ENCODE data around the gene CKAP5. TPM values are rescaled to one million over a fixed set of nuclear protein-coding genes. Genes with fewer than 3 reads are reported as not detected.

The CKAP5 gene
- total RNA-seq, 1 donor from 2014 or later, result 151 TPM

DNA sequence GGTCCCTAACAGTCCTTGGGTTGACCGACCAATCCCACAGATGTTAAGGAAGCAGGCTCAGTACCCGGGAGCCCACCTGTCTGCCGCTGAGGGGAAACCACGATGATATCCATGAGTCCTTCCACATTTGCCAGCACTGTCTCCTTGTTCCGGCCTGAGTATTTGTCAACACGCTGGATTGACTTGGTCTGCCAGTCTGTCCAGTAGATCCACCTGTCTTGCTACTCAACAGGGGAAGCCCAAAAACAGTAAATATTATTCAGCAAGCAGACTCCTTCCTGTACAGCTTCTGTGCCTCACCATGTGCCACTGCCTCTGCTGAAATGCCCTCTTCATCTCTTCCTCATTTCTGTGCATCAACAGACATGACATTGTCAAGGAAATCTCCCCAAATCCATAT is 22.8 kb upstream of the CKAP5 start:
- Mint-ChIP-seq H3K4me3 (ENCODE audit: low read depth) (no peak overlapping the region), H3K9me3 (ENCODE audit: low read depth) (no peaks in the 10 kb centered on the region), H3K36me3 (ENCODE audit: insufficient read depth) (no peaks in the 10 kb centered on the region), H3K27ac (no peak overlapping the region), H3K27me3 (no peaks in the 10 kb centered on the region), H3K4me1 (ENCODE audit: low read depth) (no peaks in the 10 kb centered on the region)
- no peak for DNase-seq (ENCODE audit: low spot score, unreplicated experiment)
- TF ChIP-seq, protein P1, sequence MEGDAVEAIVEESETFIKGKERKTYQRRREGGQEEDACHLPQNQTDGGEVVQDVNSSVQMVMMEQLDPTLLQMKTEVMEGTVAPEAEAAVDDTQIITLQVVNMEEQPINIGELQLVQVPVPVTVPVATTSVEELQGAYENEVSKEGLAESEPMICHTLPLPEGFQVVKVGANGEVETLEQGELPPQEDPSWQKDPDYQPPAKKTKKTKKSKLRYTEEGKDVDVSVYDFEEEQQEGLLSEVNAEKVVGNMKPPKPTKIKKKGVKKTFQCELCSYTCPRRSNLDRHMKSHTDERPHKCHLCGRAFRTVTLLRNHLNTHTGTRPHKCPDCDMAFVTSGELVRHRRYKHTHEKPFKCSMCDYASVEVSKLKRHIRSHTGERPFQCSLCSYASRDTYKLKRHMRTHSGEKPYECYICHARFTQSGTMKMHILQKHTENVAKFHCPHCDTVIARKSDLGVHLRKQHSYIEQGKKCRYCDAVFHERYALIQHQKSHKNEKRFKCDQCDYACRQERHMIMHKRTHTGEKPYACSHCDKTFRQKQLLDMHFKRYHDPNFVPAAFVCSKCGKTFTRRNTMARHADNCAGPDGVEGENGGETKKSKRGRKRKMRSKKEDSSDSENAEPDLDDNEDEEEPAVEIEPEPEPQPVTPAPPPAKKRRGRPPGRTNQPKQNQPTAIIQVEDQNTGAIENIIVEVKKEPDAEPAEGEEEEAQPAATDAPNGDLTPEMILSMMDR (IDR thresholded peaks at IDR 0.05; ENCODE audit: unreplicated experiment), result no peak

DNA sequence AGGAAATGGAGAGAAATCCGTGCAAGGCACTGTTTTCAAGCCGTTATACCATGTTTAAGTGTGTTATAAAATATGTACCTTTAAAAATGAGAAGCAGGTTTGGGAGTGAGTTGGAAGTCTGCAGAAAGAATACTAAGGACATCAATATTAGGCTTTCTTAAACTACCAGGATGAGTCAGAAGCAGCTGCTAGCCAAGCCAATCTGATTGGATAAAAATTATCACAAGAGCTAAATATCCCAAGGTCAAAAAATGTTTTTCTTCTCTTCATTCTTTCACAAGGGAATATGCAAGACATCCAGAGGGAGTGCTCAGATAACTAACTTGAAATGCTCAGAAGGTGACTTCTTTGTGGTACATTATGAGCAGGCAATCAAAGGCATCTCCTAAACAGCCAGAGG is 19.3 kb upstream of the CKAP5 start:
- no peaks in the 10 kb centered on the region for H3K9me3 Mint-ChIP-seq (ENCODE audit: low read depth)
- H3K27me3 Mint-ChIP-seq, result no peaks in the 10 kb centered on the region
- H3K36me3 Mint-ChIP-seq (ENCODE audit: insufficient read depth), result peaks cover 2% of the 10 kb centered on the region
- H3K4me3 Mint-ChIP-seq (ENCODE audit: low read depth), result no peak overlapping the region
- no peak for DNase-seq (ENCODE audit: low spot score, unreplicated experiment)
- TF ChIP-seq, protein P1 (IDR thresholded peaks at IDR 0.05; ENCODE audit: unreplicated experiment), result no peak
- H3K4me1 Mint-ChIP-seq (ENCODE audit: low read depth), result no peaks in the 10 kb centered on the region
- H3K27ac Mint-ChIP-seq, result no peak overlapping the region

DNA sequence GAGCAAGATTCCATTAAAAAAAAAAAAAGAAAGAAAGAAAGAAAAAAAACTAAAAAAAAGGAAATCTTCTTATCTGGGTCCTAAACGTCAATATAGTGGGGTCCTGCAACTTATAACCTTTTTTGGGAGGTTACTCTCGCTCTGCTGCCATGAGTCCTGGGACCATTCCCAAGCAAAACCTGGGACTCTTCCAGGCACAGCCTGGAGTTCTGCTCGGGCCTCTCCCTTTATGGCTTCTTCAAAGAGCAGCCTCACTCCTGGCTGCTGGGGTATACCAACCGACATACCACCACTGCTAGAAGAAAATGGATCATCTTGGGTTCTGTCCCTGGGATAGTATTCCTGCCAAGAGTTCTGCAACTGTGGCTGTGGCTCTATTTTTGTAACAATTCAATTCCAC is 14.1 kb upstream of the CKAP5 start:
- Mint-ChIP-seq H3K27ac (no peak overlapping the region), H3K4me1 (ENCODE audit: low read depth) (no peaks in the 10 kb centered on the region), H3K4me3 (ENCODE audit: low read depth) (no peak overlapping the region), H3K27me3 (no peaks in the 10 kb centered on the region), H3K36me3 (ENCODE audit: insufficient read depth) (peaks cover 4% of the 10 kb centered on the region), H3K9me3 (ENCODE audit: low read depth) (no peaks in the 10 kb centered on the region)
- TF ChIP-seq, protein P1 (IDR thresholded peaks at IDR 0.05; ENCODE audit: unreplicated experiment), result no peak
- no peak for DNase-seq (ENCODE audit: low spot score, unreplicated experiment)

DNA sequence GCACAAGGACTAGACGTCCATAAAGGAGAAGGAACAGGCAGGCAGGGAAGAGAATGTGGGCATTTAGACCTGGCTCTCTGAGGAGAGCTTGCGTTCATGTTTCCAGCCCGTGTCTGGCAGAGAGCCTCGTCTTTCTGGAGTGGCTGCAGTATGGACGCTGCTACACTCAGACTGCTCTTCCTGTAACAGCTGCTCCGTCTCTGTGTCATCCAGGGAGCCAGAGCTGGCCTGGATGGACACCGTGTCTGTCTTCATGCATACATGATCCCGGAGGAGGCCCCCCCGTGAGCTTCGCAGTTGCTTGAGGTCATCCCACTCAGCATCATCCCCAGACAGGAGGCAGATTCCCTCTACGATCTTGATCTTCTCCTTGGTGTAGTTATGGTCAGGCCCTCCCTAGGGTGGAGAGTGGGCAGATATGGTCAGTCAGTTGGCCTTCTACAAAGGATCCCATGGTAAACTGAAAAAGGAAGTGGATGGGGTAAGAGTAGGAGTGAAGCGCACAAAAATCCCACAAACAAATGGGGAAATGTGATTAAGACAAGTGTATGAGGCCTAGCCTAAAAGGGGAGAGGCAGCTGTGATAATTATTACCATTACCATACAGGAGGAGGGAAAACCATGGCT is 13.0 kb upstream of the CKAP5 start:
- no peak for DNase-seq (ENCODE audit: low spot score, unreplicated experiment)
- Mint-ChIP-seq H3K9me3 (ENCODE audit: low read depth) (no peaks in the 10 kb centered on the region), H3K36me3 (ENCODE audit: insufficient read depth) (peaks cover 4% of the 10 kb centered on the region), H3K4me3 (ENCODE audit: low read depth) (no peak overlapping the region), H3K27me3 (no peaks in the 10 kb centered on the region), H3K27ac (no peak overlapping the region), H3K4me1 (ENCODE audit: low read depth) (no peaks in the 10 kb centered on the region)
- TF ChIP-seq, protein P1 (IDR thresholded peaks at IDR 0.05; ENCODE audit: unreplicated experiment), result no peak

DNA sequence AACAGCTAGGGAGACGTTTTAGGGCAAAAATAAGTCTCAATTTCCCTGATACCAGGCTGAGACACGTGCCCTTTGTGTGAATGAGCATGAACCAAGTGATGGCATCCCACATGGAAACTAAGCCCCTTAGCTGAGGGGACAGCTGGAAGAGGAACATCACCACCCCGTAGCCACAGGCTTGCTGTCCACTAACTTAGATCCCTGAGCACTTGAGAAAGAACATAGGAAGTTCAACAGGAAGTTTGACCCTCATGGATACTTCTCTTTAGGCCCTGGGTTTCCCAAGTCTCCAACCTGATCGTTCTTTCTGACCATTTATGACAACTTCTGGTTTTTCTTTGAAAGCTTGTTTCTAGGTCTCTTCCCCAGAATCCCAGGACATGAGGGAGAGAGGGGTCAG is 11.6 kb upstream of the CKAP5 start:
- peaks cover 1% of the 10 kb centered on the region for H3K36me3 Mint-ChIP-seq (ENCODE audit: insufficient read depth)
- no peak overlapping the region for H3K27ac Mint-ChIP-seq

More for the DNA sequence above, 11.6 kb upstream of the CKAP5 start:
- no peaks in the 10 kb centered on the region for H3K9me3 Mint-ChIP-seq (ENCODE audit: low read depth)
- DNase-seq (ENCODE audit: low spot score, unreplicated experiment), result no peak
- no peaks in the 10 kb centered on the region for H3K4me1 Mint-ChIP-seq (ENCODE audit: low read depth)
- TF ChIP-seq, protein P1 (IDR thresholded peaks at IDR 0.05; ENCODE audit: unreplicated experiment), result no peak
- no peaks in the 10 kb centered on the region for H3K27me3 Mint-ChIP-seq
- no peak overlapping the region for H3K4me3 Mint-ChIP-seq (ENCODE audit: low read depth)

All from progenitor cell of endocrine pancreas (in vitro differentiated cells).